ENCODE measurements around the gene ABLIM3. TPM values are rescaled to one million over a fixed set of nuclear protein-coding genes. Genes with fewer than 3 reads are reported as not detected.
A peak's percentile ranks its signal among the peaks of the same experiment; 100 is the strongest.

Gene ABLIM3
- polyA plus RNA-seq, 1 donor: 89.7 TPM

DNA sequence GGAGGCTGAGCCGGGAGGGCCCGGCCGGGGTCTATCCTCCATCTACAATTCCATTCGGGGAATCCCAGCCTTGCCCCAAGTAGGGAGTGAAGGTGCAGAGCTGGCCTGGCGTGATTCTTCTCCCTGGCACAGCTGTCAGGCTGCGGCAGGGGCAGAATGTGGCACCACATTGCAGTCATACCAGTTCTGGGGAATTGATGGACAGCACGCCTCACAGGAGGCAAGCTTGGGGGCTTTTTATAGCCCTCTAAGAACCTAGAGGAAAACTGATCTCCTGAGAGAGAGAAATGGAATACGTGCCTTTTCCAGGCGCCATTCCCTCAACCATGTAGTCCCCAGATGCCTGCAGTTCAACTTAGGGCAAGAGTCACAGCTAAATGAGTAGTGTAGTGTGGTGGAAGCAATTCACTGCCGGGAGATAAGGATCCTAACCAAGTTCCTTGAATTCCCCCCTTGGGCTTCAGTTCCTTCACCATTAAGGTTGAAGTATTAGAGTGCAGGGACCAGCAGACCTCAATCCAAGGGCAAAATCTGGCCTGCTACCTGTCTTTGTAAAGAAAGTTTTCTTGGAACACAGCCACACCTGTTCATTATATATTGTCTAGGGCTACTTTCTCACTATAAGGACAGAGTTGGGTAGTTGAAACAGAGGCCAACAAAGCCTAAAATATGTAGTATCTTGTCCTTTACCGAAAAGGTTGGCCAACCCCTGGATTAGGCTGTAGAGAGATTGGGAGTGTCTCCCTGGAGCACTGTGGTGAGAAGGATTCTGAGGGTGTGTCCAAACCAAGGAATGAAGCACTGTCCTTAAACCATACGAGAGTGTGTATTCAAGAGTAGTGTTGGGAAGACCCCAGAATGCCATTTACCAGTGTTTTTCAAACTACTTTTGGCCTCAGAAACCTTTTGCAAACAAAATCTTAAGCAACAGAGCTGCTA, 141.0 kb downstream of the ABLIM3 start:
- no peak for DNase-seq (ENCODE audit: low read depth)

- no peak for DNase-seq (ENCODE audit: low read depth)
Measured at GRCh38 chr5:149282966-149283332, 141.7 kb downstream of the ABLIM3 start.

GRCh38 chr5:149283626-149284480, 142.6 kb downstream of the ABLIM3 start:
- no peak for DNase-seq (ENCODE audit: low read depth)

DNA sequence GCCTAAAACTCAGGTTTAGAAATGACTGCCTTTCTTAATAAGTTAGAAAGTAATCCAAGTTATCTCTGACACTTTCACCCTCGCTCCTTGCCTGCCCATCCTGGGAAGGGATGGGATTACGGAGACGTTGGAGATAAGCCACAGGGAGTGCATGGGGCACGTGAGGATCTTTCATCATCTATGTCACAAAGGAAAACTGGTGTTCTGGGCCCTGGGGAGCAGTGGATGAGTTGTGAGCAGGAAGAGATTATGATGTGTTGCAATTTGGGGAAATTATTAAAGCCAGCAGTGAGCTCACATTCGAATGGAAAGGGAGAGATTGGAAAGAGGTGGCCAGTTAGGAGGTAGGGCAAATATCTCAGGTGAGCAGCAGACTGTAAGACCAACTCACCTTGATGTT, 143.2 kb downstream of the ABLIM3 start:
- no peak for DNase-seq (ENCODE audit: low read depth)

- DNase-seq (ENCODE audit: low read depth): no peak
Measured at GRCh38 chr5:149285153-149285552, 143.9 kb downstream of the ABLIM3 start.

DNA sequence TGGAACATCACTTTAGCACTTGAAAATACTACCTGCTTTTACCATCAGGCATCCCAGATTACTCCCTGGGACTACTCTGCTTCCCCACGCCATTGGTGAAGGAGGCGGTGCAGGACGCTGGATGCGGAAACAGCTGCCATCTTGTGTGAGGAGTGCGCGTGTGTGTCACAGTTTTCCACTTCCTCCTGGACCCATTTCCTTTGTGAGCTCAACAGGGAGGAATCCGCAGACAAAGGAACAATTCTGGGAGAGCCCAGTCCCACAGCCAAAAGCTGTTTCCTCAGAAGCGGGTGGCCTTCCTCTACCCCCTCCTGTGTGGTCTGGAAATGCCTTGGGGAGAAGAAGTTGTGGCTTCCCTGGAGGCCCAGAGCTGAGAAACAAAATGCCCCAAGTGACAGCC, 147.1 kb downstream of the ABLIM3 start:
- DNase-seq (ENCODE audit: low read depth): peak; percentile 24

DNA sequence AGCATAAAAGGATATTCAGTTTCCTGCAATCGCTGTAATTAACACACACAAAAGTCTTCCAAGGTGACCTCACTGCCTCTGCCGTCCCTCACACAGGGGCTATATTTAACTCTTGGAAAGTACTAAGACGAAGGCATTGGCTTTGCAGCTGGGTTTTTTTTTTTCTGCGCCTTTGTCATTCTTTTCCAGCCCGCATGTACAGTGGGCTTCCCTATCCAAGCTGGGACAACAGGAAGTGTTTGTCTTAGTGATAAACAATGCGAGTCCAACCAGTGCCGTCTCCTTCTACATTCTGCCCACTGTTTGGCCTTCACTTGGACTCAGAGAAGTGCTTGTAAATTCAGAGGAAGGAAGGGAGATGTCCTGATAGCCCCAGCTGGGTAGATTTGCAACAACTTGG, 148.0 kb downstream of the ABLIM3 start:
- no peak for DNase-seq (ENCODE audit: low read depth)

- DNase-seq (ENCODE audit: low read depth): no peak
Measured at GRCh38 chr5:149294872-149295829, 153.9 kb downstream of the ABLIM3 start.

- no peak for DNase-seq (ENCODE audit: low read depth)
Measured at GRCh38 chr5:149297340-149298025, 156.2 kb downstream of the ABLIM3 start.

DNA sequence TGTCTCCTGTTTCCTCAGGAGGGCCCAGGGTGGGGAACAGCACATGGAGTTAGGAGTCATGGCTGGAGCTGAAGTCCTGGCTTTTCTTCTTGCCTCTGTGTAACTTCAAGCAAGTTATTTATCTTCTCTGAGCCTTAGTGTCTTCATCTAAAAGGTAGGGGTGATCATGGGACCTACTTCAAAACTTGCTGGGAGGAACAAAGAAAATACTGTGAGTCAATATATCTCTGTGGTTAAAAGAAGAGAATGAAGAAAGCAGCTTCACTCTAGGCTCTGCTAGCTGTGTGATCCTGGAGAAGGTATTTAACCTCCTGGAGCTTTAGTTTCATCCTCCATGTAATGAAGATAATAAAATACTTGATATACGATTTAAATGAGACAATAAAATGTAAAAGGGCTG, 156.9 kb downstream of the ABLIM3 start:
- no peak for DNase-seq (ENCODE audit: low read depth)

- no peak for DNase-seq (ENCODE audit: low read depth)
Measured at GRCh38 chr5:149298842-149299404, 157.6 kb downstream of the ABLIM3 start.

DNA sequence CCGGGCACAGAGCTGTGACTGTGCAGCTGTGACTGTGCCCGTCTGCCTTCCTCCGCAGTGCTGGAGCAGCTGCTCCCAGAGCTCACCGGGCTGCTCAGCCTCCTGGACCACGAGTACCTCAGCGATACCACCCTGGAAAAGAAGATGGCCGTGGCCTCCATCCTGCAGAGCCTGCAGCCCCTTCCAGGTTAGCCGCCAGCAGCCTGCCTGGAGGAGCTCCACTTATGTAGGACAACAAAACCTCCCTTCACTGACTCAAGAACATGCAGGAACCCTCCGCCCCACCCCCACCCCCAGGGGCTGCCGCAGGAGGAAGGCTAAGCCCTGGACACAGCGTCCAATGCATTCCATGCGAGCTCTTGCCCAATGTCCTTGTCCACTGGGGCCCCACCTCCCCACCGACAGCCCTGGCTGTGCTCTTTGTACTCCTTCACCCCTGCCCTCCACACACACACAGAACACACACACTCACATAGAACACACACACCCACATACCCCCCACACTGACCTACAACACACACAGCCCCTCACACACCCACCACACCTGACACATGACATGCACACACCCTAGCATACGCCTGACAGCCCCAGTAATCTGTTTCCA, 158.3 kb downstream of the ABLIM3 start:
- no peak for DNase-seq (ENCODE audit: low read depth)

DNA sequence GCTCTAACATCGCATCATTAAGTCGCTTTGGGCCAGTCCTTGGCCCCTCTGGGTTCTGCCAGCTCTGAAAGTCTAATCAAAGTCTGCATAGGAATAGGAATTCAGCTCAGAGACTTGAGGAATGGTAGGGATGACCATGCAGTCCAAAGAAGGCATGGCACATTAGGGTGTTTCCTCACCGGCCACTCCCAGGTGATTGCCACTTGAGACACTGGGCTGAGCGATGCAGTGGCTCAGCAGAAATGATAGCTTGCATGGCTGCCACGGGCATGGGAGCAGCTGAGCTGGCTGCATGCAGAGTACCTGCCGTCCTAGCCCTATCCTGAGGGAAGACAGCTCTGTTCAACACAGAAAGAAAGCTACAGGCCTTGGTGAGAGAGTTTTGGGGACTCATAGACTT, 159.1 kb downstream of the ABLIM3 start:
- DNase-seq (ENCODE audit: low read depth): no peak

DNA sequence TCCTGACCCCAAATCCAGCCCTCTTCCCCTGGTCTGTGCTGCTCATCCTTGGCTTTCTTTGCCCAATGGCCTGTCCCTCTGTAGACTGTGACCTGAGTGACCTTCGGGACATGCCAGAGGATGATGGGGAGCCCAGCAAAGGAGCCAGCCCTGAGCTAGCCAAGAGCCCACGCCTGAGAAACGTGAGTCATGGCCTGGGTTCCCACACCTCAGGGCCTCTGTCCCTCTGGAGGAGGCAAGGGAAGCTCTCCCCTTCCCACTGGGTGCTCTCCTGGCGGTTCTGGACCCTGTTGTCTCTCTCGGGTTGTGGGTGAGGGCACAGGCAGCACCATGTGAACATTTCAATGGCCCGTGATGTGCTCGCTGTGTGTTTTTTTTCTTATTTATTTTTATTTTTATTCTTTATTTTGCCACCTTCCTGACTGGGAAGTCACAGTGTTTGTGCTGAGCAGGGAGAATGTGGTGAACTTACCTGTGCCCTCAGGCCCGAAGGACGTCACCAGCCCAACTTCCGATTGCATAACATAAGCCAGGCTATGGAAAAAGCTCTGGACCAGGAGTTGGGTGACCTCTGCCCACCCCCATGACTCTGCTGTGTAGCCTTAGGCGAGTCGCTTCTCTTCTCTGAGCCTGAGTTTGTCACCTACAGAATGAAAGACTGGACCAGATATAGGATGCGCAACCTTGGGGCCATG, 159.9 kb downstream of the ABLIM3 start:
- DNase-seq (ENCODE audit: low read depth): no peak

DNA sequence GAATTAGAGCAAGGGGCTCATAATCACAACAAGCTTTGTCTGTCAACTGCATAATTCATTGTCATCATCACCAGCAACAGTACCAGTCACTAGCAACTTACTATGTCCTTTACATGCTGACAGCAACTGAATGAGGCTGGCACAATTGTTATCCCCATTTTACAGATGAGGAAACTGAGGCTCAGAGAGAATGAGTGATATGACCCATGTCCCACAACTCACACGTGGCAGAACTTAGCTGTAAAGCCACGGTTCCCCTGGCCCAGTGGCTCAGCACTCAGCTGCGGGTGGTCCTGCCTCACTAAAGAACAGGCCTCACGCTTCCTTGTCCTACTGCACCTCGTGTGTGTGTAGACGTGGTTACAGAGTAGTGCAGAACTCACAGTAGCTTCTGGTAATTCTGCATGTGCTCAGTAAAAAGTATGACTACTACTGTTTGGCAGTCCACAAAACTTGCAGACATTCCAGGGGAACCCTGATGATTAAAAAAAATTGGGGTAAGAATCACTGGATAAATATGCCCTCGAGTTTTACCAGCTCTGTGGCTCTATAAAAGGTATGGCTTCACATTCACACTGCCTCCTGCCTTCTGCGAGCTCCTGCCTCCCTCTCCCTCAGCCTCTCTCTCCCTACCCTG, 160.6 kb downstream of the ABLIM3 start:
- DNase-seq (ENCODE audit: low read depth): no peak

DNA sequence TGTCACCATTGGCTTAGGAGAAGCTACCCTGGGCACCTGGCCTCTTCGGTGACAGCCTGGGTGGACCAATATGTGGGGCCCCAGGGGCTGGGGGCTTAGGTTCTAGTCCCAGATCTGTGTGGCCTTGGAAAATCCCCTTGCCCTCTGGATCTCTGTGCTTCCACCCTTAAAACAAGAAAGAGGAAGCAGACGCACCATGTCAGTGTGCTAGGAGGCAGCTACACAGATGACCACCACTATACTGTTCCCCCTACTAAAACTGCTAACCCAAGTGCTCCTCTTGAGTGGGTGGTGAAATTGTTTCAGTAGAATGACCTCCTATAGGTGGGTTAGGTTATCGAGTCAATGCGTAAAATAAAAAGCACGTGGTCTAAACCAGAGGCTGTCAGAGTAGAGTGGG, 161.3 kb downstream of the ABLIM3 start:
- no peak for DNase-seq (ENCODE audit: low read depth)

DNA sequence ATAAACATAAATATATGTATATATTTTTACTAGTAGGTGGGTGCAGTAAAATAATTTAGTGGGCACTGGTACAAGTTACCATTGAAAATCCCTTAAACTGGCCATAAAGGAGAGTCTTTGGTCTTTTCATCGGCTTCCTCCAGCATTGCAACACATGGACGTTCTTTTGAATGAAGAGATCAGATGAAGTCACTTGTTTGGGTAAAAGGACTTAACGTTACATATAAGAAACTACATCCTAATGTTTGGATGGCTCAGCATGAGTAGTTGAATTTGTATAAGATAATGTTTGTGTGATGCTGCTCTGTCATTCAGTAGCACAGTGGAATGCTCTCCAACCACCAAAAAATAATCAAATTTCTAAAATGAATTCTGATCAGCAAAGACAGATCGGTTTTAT, 161.9 kb downstream of the ABLIM3 start:
- DNase-seq (ENCODE audit: low read depth): no peak

DNA sequence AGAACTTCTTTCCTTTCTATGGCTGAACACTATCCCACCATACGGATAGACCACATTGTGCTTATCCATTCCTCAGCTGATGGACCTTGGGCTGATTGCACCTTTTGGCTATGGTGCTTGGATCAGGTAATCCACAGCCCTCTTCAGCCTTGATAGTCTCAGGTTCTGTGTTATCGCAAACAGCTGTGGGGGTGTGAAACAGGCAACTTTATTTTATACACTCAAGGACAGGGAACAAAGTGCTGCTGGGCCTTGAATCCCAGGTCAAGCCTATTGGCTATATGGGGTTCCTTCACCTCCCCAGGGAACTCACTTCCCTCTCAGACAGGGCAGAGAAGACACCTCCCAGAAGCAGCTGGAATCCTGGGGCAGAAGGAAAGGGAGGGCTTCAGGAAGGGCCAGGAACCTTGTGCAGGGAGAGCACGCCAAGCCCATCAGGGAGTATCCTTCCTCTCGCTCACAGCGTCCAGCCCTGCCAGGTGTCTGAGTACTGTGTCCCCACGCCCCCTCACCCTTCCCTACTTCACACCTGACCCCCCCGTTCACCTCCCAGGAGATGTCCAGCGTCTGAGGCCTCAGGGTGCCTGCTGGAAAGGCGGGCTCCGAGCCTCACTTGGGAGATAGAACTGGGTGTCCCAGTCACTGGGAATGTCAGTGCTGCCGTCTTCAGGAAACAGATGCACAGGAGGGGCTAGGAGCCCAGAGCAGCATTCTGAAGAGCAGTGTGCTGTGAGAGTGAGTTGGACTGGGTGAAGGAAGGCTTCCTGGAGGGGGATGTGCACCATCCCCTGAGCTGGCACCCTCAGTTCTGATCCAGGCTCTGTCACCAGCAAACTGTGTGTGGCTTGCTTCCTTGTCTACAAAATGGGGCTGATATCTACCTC, 163.1 kb downstream of the ABLIM3 start:
- no peak for DNase-seq (ENCODE audit: low read depth)
